GM12878 (cell line): ENCODE results near the gene NELL1. TPM values are rescaled to one million over a fixed set of nuclear protein-coding genes. Genes with fewer than 3 reads are reported as not detected.

Source experiments
- ATAC-seq: fragments of 200-7000 bp; cut with Tn5 transposase; 3 replicates; pipeline ENCODE4 v1.9.1; 2020; ENCODE audit warnings: mild to moderate bottlenecking, moderate library complexity
- BruUV-seq: library from RNA; stranded (reverse); fragments of 400-500 nt; replicated peaks from 2 replicates; lab custom pipeline; 2021; lab: Mats Ljungman, UMichigan
- CTCF ChIA-PET: fragments of 300-600 bp; sonication (Branson Sonifier 250); formaldehyde crosslinking; extraction: SDS; loops from one replicate; lab custom pipeline; 2021; ENCODE audit warnings: inconsistent platforms; lab: Yijun Ruan, JAX
- POLR2A ChIA-PET: fragments of 350-600 bp; formaldehyde crosslinking; extraction: SDS; loops from one replicate; lab custom pipeline; 2021; ENCODE audit warnings: inconsistent platforms; lab: Charles Lee
- RAD21 ChIA-PET: fragments of 300-600 bp; sonication (Branson Sonifier 250); formaldehyde crosslinking; loops from one replicate; lab custom pipeline; 2023; ENCODE audit warnings: antibody characterized with exemption; ENCODE audit not compliant: unreplicated experiment; lab: Charles Lee
- SMC1A ChIA-PET: fragments of 300-600 bp; sonication (Branson Sonifier 250); formaldehyde crosslinking; loops from one replicate; lab custom pipeline; 2023; ENCODE audit not compliant: unreplicated experiment, uncharacterized antibody; lab: Charles Lee
- DNase-seq: peaks from one replicate; pipeline ENCODE4 v3.0.0-alpha.2; 2011; ENCODE audit warnings: low read depth, low spot score
- FAIRE-seq: peaks from 3 replicates; lab custom pipeline; 2011; peaks lifted over from hg19 to GRCh38; lab: Jason Lieb, UNC
- H2AFZ ChIP-seq: 2 replicates; pipeline ENCODE4 v1.6.0; 2011; ENCODE audit warnings: low read depth, low read length, control low read depth; ENCODE audit not compliant: control insufficient read depth
- H3K27ac ChIP-seq: 2 replicates; pipeline ENCODE4 v1.5.1; 2011; ENCODE audit warnings: control low read depth; ENCODE audit not compliant: control insufficient read depth, insufficient read depth
- H3K27me3 ChIP-seq, 2 experiments: replicated peaks in 1 of 2; 2 replicates each; pipeline versions ENCODE4 v1.6.0 to v1.6.1; 2011; ENCODE audit warnings: low read length in 1 of 2; ENCODE audit not compliant: control insufficient read depth in 2 of 2, insufficient read depth in 2 of 2
- H3K36me3 ChIP-seq, 2 experiments: 2 replicates each; pipeline ENCODE4 v1.5.1; 2011; ENCODE audit warnings: low read length in 1 of 2; ENCODE audit not compliant: control insufficient read depth in 2 of 2, insufficient read depth in 2 of 2
- H3K4me1 ChIP-seq: 2 replicates; pipeline ENCODE4 v1.6.1; 2011; ENCODE audit warnings: mild to moderate bottlenecking, low read length, moderate library complexity, mixed read lengths; ENCODE audit not compliant: control insufficient read depth, insufficient read depth
- H3K4me2 ChIP-seq: 2 replicates; pipeline ENCODE4 v1.6.0; 2011; ENCODE audit warnings: control low read depth; ENCODE audit not compliant: control insufficient read depth, insufficient read depth
- H3K4me3 ChIP-seq: fragments of 200-600 bp; sonication (generic); 2 replicates; pipeline ENCODE4 v1.5.1; 2016
- H3K79me2 ChIP-seq: 2 replicates; pipeline ENCODE4 v1.6.0; 2011; ENCODE audit warnings: low read length; ENCODE audit not compliant: control insufficient read depth, insufficient read depth
- H3K9ac ChIP-seq: 2 replicates; pipeline ENCODE4 v1.8.0; 2011; ENCODE audit warnings: low read length, control low read depth, mixed read lengths; ENCODE audit not compliant: control insufficient read depth, insufficient read depth
- H3K9me3 ChIP-seq: replicated peaks from 3 replicates; pipeline ENCODE4 v1.5.1; 2011; ENCODE audit warnings: mild to moderate bottlenecking, low read length; ENCODE audit not compliant: control insufficient read depth, insufficient read depth
- H4K20me1 ChIP-seq: 2 replicates; pipeline ENCODE4 v1.6.0; 2011; ENCODE audit not compliant: control insufficient read depth, insufficient read depth
- HDAC2 ChIP-seq: fragments of 200-600 bp; sonication (generic); IDR thresholded peaks from 2 replicates; pipeline ENCODE4 v1.6.1; 2017
- JUNB ChIP-seq: IDR thresholded peaks from 2 replicates; pipeline ENCODE4 v1.6.1; 2016; ENCODE audit warnings: antibody characterized with exemption, mild to moderate bottlenecking
- PAX8 ChIP-seq: fragments of 450-650 bp; IDR thresholded peaks from 2 replicates; pipeline ENCODE4 v1.6.1; 2017; ENCODE audit warnings: mild to moderate bottlenecking, moderate library complexity
- POLR2A ChIP-seq: IDR thresholded peaks from 2 replicates; pipeline ENCODE4 v1.6.1; 2011; ENCODE audit warnings: low read depth, mild to moderate bottlenecking, low read length
- POLR2AphosphoS5 ChIP-seq: IDR thresholded peaks from 2 replicates; pipeline ENCODE4 v1.6.1; 2011; ENCODE audit warnings: mild to moderate bottlenecking, low read length, inconsistent platforms
- POU2F2 ChIP-seq: IDR thresholded peaks from 3 replicates; pipeline ENCODE4 v1.6.1; 2011; ENCODE audit warnings: low read depth, mild to moderate bottlenecking, low read length, borderline replicate concordance
- SMAD1 ChIP-seq: fragments of 450-650 bp; IDR thresholded peaks from 2 replicates; pipeline ENCODE4 v1.6.1; 2018; ENCODE audit warnings: mild to moderate bottlenecking, low read depth; ENCODE audit not compliant: partially characterized antibody
- SMC3 ChIP-seq: IDR thresholded peaks from 2 replicates; pipeline ENCODE4 v1.6.1; 2011; ENCODE audit warnings: low read length, improper control_type of control experiment, borderline replicate concordance
- SPI1 ChIP-seq: IDR thresholded peaks from 2 replicates; pipeline ENCODE4 v1.6.1; 2011; ENCODE audit warnings: low read depth, mild to moderate bottlenecking, low read length, moderate library complexity, borderline replicate concordance; ENCODE audit not compliant: insufficient read depth
- TAF1 ChIP-seq: IDR thresholded peaks from 2 replicates; pipeline ENCODE4 v1.6.1; 2011; ENCODE audit warnings: mild to moderate bottlenecking, low read depth, low read length, borderline replicate concordance
- TARDBP ChIP-seq: IDR thresholded peaks from 2 replicates; pipeline ENCODE4 v1.6.1; 2016; ENCODE audit warnings: borderline replicate concordance
- ZBED1 ChIP-seq: IDR thresholded peaks from 2 replicates; pipeline ENCODE4 v1.6.1; 2016; ENCODE audit warnings: borderline replicate concordance
- WGBS: methylation state at CpG from one replicate; pipeline ENCODE4 v1.1.6; 2016; ENCODE audit warnings: low lambda C conversion rate; ENCODE audit not compliant: insufficient replicate concordance, insufficient coverage; ENCODE audit errors: missing lambda C conversion rate; 5-methylcytosine and 5-hydroxymethylcytosine counted together
- in situ Hi-C: fragments of 300-500 bp; cut with MboI; formaldehyde crosslinking; loops from 9 replicates; pipeline ENCODE4 v1.14.3; 2018; ENCODE audit warnings: mixed read lengths
- intact Hi-C: fragments of 100-400 bp; cut with micrococcal nuclease; formaldehyde crosslinking; loops from one replicate; pipeline ENCODE4 v1.14.2; 2022; ENCODE audit not compliant: unreplicated experiment
- polyA plus RNA-seq, 11 experiments: library from polyadenylated mRNA; depleted of rRNA in 4 of 11; unstranded in 6 of 11; stranded (reverse) in 5 of 11; fragments of >200 nt; fragmentation: Nextera tagmentation in 4 of 11; fragmentation: Illumina TruSeq in 1 of 11; extraction: Ambion mirVana in 4 of 11; extraction: Trizol in 1 of 11; gene quantifications; 1 replicate in 1 of 11; 2 replicates in 10 of 11; pipeline versions ENCODE4 v1.2.1 to v1.2.3, GENCODE V29; 2011 to 2016; ENCODE audit warnings: inconsistent platforms in 2 of 11, missing spikeins in 2 of 11, low read depth in 1 of 11
- total RNA-seq, 4 experiments: library from RNA; depleted of rRNA in 3 of 4; stranded (reverse); fragments of >200 nt in 3 of 4; fragmentation: Illumina TruSeq in 1 of 4; extraction: Trizol in 1 of 4; gene quantifications; 2 replicates each; pipeline versions ENCODE4 v1.2.1 to v1.2.3, GENCODE V29; 2013 to 2021
- TF ChIP-seq, protein P1 (sequence below): fragments of 450-650 bp; IDR thresholded peaks from 2 replicates; pipeline ENCODE4 v1.6.1; 2016; ENCODE audit warnings: mild to moderate bottlenecking
- TF ChIP-seq, protein P2 (sequence below): fragments of 450-650 bp; IDR thresholded peaks from 2 replicates; pipeline ENCODE4 v1.6.1; 2016; ENCODE audit warnings: mild to moderate bottlenecking, moderate library complexity, borderline replicate concordance

NELL1 gene
- total and polyA plus RNA-seq, 10 of the 15 experiments (the other 5 are each of a cell fraction or from before 2014, with no cell fraction given) = 0.02 to 0.12 TPM; not detected in 8

DNA sequence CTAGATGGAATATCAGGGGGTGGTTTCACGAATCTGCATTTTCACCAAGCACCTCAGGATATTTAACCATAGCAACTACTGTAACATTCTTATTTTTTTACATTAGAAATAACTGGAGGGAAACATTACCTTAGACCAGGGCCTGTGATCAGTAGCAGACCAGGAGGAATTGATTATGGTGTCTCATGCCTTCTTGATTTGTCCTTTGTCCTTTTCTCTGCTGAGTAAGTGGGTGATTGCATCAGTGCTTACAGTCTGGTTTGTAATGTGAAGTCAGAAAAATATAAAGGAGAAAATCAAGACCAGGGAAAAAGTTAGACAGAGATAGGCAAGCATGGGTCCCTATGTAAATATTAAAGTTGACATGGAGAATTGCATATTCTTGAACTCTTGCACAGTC, 703.3 kb downstream of the NELL1 start:
- intact Hi-C loops (no loop called here), in situ Hi-C loops (no loop called here)
- Histone ChIP-seq H3K9me3 (no peaks in the 10 kb centered on the region), H3K27me3 (no peaks in the 10 kb centered on the region), H3K4me3 (no peak overlapping the region), H2AFZ (no peak overlapping the region), H3K79me2 (no peaks in the 10 kb centered on the region), H3K4me2 (no peak overlapping the region), H3K9ac (no peak overlapping the region), H3K4me1 (no peaks in the 10 kb centered on the region), H4K20me1 (no peaks in the 10 kb centered on the region), H3K36me3 (no peaks in the 10 kb centered on the region), H3K27ac (no peak overlapping the region)
- no TSS peak for BruUV-seq
- ChIA-PET POLR2A (no interaction called here), RAD21 (no interaction called here), SMC1A (no interaction called here), CTCF (no interaction called here)
- FAIRE-seq (no peak), ATAC-seq (no peak), DNase-seq (no peak)
- TF ChIP-seq POLR2A (no peak), PAX8 (no peak), TAF1 (no peak)
- WGBS = 0% methylated on average over 1 of the region's 1 CpG

DNA sequence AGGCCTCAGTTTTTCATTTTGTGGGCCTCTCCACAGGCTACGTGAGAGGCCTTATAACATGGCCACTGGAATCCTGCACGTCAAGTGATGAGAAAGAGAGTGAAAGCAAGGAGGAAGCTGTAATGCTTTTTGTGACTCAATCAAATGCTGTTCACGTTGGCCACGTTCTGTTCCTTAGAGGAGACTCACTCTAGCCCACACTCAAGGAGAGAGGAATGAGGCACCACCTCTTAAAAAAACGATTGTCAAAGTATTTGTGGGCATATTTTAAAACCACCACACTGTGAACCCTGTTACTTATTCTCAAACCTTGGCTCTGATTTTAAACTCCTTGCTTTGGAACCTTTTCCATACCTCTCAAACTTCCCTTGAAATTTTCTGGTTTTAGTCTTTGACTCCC, 705.0 kb downstream of the NELL1 start:
- Histone ChIP-seq H3K27ac (no peak overlapping the region), H3K79me2 (no peaks in the 10 kb centered on the region), H3K4me2 (no peak overlapping the region), H2AFZ (no peak overlapping the region), H4K20me1 (no peaks in the 10 kb centered on the region), H3K36me3 (no peaks in the 10 kb centered on the region), H3K9me3 (no peaks in the 10 kb centered on the region), H3K9ac (no peak overlapping the region), H3K4me1 (no peaks in the 10 kb centered on the region), H3K4me3 (no peak overlapping the region), H3K27me3 (no peaks in the 10 kb centered on the region)
- FAIRE-seq = no peak
- ChIA-PET POLR2A (no interaction called here), SMC1A (no interaction called here), RAD21 (no interaction called here), CTCF (no interaction called here)
- intact Hi-C loops (no loop called here), in situ Hi-C loops (no loop called here)
- no peak for DNase-seq
- BruUV-seq = no TSS peak
- 6% methylated on average over 5 of the region's 5 CpGs for WGBS
- no peak for ATAC-seq
- TF ChIP-seq, protein P1, sequence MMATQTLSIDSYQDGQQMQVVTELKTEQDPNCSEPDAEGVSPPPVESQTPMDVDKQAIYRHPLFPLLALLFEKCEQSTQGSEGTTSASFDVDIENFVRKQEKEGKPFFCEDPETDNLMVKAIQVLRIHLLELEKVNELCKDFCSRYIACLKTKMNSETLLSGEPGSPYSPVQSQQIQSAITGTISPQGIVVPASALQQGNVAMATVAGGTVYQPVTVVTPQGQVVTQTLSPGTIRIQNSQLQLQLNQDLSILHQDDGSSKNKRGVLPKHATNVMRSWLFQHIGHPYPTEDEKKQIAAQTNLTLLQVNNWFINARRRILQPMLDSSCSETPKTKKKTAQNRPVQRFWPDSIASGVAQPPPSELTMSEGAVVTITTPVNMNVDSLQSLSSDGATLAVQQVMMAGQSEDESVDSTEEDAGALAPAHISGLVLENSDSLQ = no peak
- TF ChIP-seq HDAC2 = no peak
- TF ChIP-seq TARDBP = no peak
- no peak for TF ChIP-seq ZBED1
- no peak for TF ChIP-seq SMC3
- no peak for TF ChIP-seq POU2F2
- no peak for TF ChIP-seq POLR2AphosphoS5
- TF ChIP-seq JUNB = no peak
- no peak for TF ChIP-seq SMAD1
- TF ChIP-seq, protein P2, sequence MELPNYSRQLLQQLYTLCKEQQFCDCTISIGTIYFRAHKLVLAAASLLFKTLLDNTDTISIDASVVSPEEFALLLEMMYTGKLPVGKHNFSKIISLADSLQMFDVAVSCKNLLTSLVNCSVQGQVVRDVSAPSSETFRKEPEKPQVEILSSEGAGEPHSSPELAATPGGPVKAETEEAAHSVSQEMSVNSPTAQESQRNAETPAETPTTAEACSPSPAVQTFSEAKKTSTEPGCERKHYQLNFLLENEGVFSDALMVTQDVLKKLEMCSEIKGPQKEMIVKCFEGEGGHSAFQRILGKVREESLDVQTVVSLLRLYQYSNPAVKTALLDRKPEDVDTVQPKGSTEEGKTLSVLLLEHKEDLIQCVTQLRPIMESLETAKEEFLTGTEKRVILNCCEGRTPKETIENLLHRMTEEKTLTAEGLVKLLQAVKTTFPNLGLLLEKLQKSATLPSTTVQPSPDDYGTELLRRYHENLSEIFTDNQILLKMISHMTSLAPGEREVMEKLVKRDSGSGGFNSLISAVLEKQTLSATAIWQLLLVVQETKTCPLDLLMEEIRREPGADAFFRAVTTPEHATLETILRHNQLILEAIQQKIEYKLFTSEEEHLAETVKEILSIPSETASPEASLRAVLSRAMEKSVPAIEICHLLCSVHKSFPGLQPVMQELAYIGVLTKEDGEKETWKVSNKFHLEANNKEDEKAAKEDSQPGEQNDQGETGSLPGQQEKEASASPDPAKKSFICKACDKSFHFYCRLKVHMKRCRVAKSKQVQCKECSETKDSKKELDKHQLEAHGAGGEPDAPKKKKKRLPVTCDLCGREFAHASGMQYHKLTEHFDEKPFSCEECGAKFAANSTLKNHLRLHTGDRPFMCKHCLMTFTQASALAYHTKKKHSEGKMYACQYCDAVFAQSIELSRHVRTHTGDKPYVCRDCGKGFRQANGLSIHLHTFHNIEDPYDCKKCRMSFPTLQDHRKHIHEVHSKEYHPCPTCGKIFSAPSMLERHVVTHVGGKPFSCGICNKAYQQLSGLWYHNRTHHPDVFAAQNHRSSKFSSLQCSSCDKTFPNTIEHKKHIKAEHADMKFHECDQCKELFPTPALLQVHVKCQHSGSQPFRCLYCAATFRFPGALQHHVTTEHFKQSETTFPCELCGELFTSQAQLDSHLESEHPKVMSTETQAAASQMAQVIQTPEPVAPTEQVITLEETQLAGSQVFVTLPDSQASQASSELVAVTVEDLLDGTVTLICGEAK = no peak
- TF ChIP-seq SPI1 = no peak
